ENCODE measurements around the gene TAOK3.

Gene TAOK3

GRCh38 chr12:118212606-118213005 lies 160.1 kb downstream of the TAOK3 start:
- no peak for DNase-seq (ENCODE audit: low spot score)

- no peak for DNase-seq (ENCODE audit: low spot score)
Observed at GRCh38 chr12:118206107-118206412, 166.6 kb downstream of the TAOK3 start.

GRCh38 chr12:118193958-118194357 lies 178.7 kb downstream of the TAOK3 start:
- no peak for DNase-seq (ENCODE audit: low spot score)

- no peak for DNase-seq (ENCODE audit: low spot score)
Observed at GRCh38 chr12:118193477-118193876, 179.2 kb downstream of the TAOK3 start.

GRCh38 chr12:118190266-118190665 lies 182.4 kb downstream of the TAOK3 start:
- DNase-seq (ENCODE audit: low spot score): peak; percentile 89

GRCh38 chr12:118189741-118190191 lies 182.9 kb downstream of the TAOK3 start:
- DNase-seq (ENCODE audit: low spot score): peak; percentile 76

- DNase-seq (ENCODE audit: low spot score): peak; percentile 67
Observed at GRCh38 chr12:118188690-118189371, 183.9 kb downstream of the TAOK3 start.

GRCh38 chr12:118187751-118188435 lies 184.8 kb downstream of the TAOK3 start:
- peak; percentile 44 for DNase-seq (ENCODE audit: low spot score)

GRCh38 chr12:118185602-118186397 lies 186.9 kb downstream of the TAOK3 start:
- DNase-seq (ENCODE audit: low spot score): no peak

GRCh38 chr12:118183711-118184110 lies 189.0 kb downstream of the TAOK3 start:
- DNase-seq (ENCODE audit: low spot score): no peak

GRCh38 chr12:118183155-118183554 lies 189.6 kb downstream of the TAOK3 start:
- no peak for DNase-seq (ENCODE audit: low spot score)

- DNase-seq (ENCODE audit: low spot score): no peak
Observed at GRCh38 chr12:118175823-118176447, 196.8 kb downstream of the TAOK3 start.

GRCh38 chr12:118166946-118167345 lies 205.8 kb downstream of the TAOK3 start:
- DNase-seq (ENCODE audit: low spot score): no peak

- peak; percentile 40 for DNase-seq (ENCODE audit: low spot score)
Observed at GRCh38 chr12:118164798-118165486, 207.8 kb downstream of the TAOK3 start.

- DNase-seq (ENCODE audit: low spot score): no peak
Observed at GRCh38 chr12:118160536-118160935, 212.2 kb downstream of the TAOK3 start.

GRCh38 chr12:118151755-118152154 lies 221.0 kb downstream of the TAOK3 start:
- DNase-seq (ENCODE audit: low spot score): no peak

GRCh38 chr12:118150625-118151024 lies 222.1 kb downstream of the TAOK3 start:
- no peak for DNase-seq (ENCODE audit: low spot score)

- DNase-seq (ENCODE audit: low spot score): no peak
Observed at GRCh38 chr12:118148287-118148686, 224.4 kb downstream of the TAOK3 start.

GRCh38 chr12:118145798-118146156 lies 226.9 kb downstream of the TAOK3 start:
- no peak for DNase-seq (ENCODE audit: low spot score)

GRCh38 chr12:118145113-118145797 lies 227.5 kb downstream of the TAOK3 start:
- no peak for DNase-seq (ENCODE audit: low spot score)

- no peak for DNase-seq (ENCODE audit: low spot score)
Observed at GRCh38 chr12:118144499-118144898, 228.2 kb downstream of the TAOK3 start.

Measured in cerebellar cortex (tissue), 1 donor.